GM23338 (cell line): ENCODE measurements around the gene TNS4. TPM values are rescaled to one million over a fixed set of nuclear protein-coding genes. Genes with fewer than 3 reads are reported as not detected.

Experiments used
- ATAC-seq: fragments of 200-7000 bp; cut with Tn5 transposase; 3 replicates; pipeline ENCODE4 v1.9.1; 2020
- DNase-seq: peaks from one replicate; pipeline ENCODE4 v3.0.0-alpha.2; 2015; ENCODE audit warnings: low spot score
- H2AFZ ChIP-seq: fragments of 200-600 bp; sonication (generic); 2 replicates; pipeline ENCODE4 v1.8.0; 2016; ENCODE audit warnings: antibody characterized with exemption, mild to moderate bottlenecking, moderate library complexity
- H3F3A ChIP-seq: fragments of 200-600 bp; sonication (generic); replicated peaks from 2 replicates; pipeline ENCODE4 v1.8.0; 2017; ENCODE audit warnings: antibody characterized with exemption, mixed run types, low read depth
- H3K27ac ChIP-seq: fragments of 200-600 bp; sonication (generic); 2 replicates; pipeline ENCODE4 v1.6.1; 2016; ENCODE audit warnings: low read depth
- H3K27me3 ChIP-seq: fragments of 200-600 bp; sonication (generic); 2 replicates; pipeline ENCODE4 v1.8.0; 2016; ENCODE audit warnings: mild to moderate bottlenecking, mixed run types, moderate library complexity; ENCODE audit not compliant: insufficient read depth
- H3K36me3 ChIP-seq: fragments of 200-600 bp; sonication (generic); 2 replicates; pipeline ENCODE4 v1.8.0; 2016; ENCODE audit warnings: mild to moderate bottlenecking; ENCODE audit not compliant: insufficient read depth
- H3K4me1 ChIP-seq: fragments of 200-600 bp; sonication (generic); 2 replicates; pipeline ENCODE4 v1.8.0; 2016; ENCODE audit warnings: mild to moderate bottlenecking, moderate library complexity; ENCODE audit not compliant: insufficient read depth
- H3K4me2 ChIP-seq: fragments of 200-600 bp; sonication (generic); 2 replicates; pipeline ENCODE4 v1.7.1; 2017; ENCODE audit warnings: mixed run types
- H3K4me3 ChIP-seq: fragments of 200-600 bp; sonication (generic); 2 replicates; pipeline ENCODE4 v1.6.1; 2016; ENCODE audit warnings: mixed run types
- H3K79me2 ChIP-seq: fragments of 200-600 bp; sonication (generic); replicated peaks from 2 replicates; pipeline ENCODE4 v1.8.0; 2017; ENCODE audit warnings: mild to moderate bottlenecking; ENCODE audit not compliant: insufficient read depth
- H3K9me2 ChIP-seq: fragments of 200-600 bp; sonication (generic); 2 replicates; pipeline ENCODE4 v1.8.0; 2017; ENCODE audit not compliant: insufficient read depth
- H4K20me1 ChIP-seq: fragments of 200-600 bp; sonication (generic); replicated peaks from 2 replicates; pipeline ENCODE4 v1.8.0; 2017; ENCODE audit warnings: mild to moderate bottlenecking; ENCODE audit not compliant: insufficient read depth
- H3K27ac Mint-ChIP-seq: 2 replicates; pipeline ENCODE4 v1.8.0; 2020; ENCODE audit warnings: inconsistent platforms, mild to moderate bottlenecking, moderate library complexity, mixed read lengths
- H3K27me3 Mint-ChIP-seq: 3 replicates; pipeline ENCODE4 v1.8.0; 2022; ENCODE audit warnings: low read depth, mild to moderate bottlenecking, moderate library complexity, mixed read lengths, inconsistent platforms; ENCODE audit not compliant: insufficient read depth, poor library complexity
- H3K36me3 Mint-ChIP-seq: 3 replicates; pipeline ENCODE4 v1.8.0; 2021; ENCODE audit warnings: low read depth, mild to moderate bottlenecking, inconsistent platforms, moderate library complexity, mixed read lengths
- H3K4me1 Mint-ChIP-seq: 3 replicates; pipeline ENCODE4 v1.8.0; 2020; ENCODE audit warnings: mild to moderate bottlenecking, inconsistent platforms, mixed read lengths
- H3K4me3 Mint-ChIP-seq: 3 replicates; pipeline ENCODE4 v1.8.0; 2021; ENCODE audit warnings: moderate library complexity, mild to moderate bottlenecking, inconsistent platforms, mixed read lengths
- H3K9me3 Mint-ChIP-seq: 3 replicates; pipeline ENCODE4 v1.8.0; 2020; ENCODE audit warnings: moderate library complexity, mild to moderate bottlenecking, inconsistent platforms, mixed read lengths
- CREB1 ChIP-seq: fragments of 250-450 bp; sonication (Bioruptor Pico); IDR thresholded peaks from 2 replicates; pipeline ENCODE4 v1.5.0; 2020; ENCODE audit warnings: low read depth, mild to moderate bottlenecking, moderate library complexity
- CTCF ChIP-seq, 2 experiments: fragments of 200-600 bp in 1 of 2; sonication (generic) in 1 of 2; conservative IDR thresholded peaks; 2 replicates each; pipeline versions ENCODE4 v1.5.1 to v1.6.1; 2016 to 2017; ENCODE audit warnings: antibody characterized with exemption in 2 of 2, low read depth in 2 of 2, mild to moderate bottlenecking in 2 of 2, moderate library complexity in 1 of 2
- ETS1 ChIP-seq: IDR thresholded peaks from 2 replicates; pipeline ENCODE4 v1.6.1; 2016; ENCODE audit warnings: antibody characterized with exemption
- EZH2 ChIP-seq: fragments of 200-600 bp; sonication (generic); IDR thresholded peaks from one replicate; pipeline ENCODE4 v1.8.0; 2017; ENCODE audit warnings: antibody characterized with exemption, mild to moderate bottlenecking, low read depth; ENCODE audit not compliant: unreplicated experiment
- EZH2phosphoT487 ChIP-seq: fragments of 200-600 bp; sonication (generic); IDR thresholded peaks from one replicate; pipeline ENCODE4 v1.8.1; 2018; ENCODE audit warnings: antibody characterized with exemption; ENCODE audit not compliant: unreplicated experiment
- JUNB ChIP-seq: IDR thresholded peaks from one replicate; pipeline ENCODE4 v1.6.1; 2016; ENCODE audit warnings: antibody characterized with exemption; ENCODE audit not compliant: unreplicated experiment
- NANOG ChIP-seq: IDR thresholded peaks from 2 replicates; pipeline ENCODE4 v1.6.1; 2016; ENCODE audit warnings: antibody characterized with exemption, borderline replicate concordance
- POLR2AphosphoS5 ChIP-seq: IDR thresholded peaks from 2 replicates; pipeline ENCODE4 v1.6.1; 2016; ENCODE audit warnings: antibody characterized with exemption, low read depth
- REST ChIP-seq: IDR thresholded peaks from one replicate; pipeline ENCODE4 v1.6.1; 2018; ENCODE audit warnings: antibody characterized with exemption; ENCODE audit not compliant: unreplicated experiment
- STAT1 ChIP-seq: IDR thresholded peaks from one replicate; pipeline ENCODE4 v1.6.1; 2016; ENCODE audit warnings: antibody characterized with exemption; ENCODE audit not compliant: unreplicated experiment
- ZNF114 ChIP-seq: fragments of 250-450 bp; sonication (Bioruptor Pico); IDR thresholded peaks from 2 replicates; pipeline ENCODE4 v1.5.0; 2020; ENCODE audit warnings: mild to moderate bottlenecking, moderate library complexity
- ZNF331 ChIP-seq: fragments of 250-450 bp; sonication (Bioruptor Pico); IDR thresholded peaks from 2 replicates; pipeline ENCODE4 v1.5.0; 2020; ENCODE audit warnings: low read depth, mild to moderate bottlenecking, moderate library complexity
- ZNF462 ChIP-seq: fragments of 250-450 bp; sonication (Bioruptor Pico); IDR thresholded peaks from 2 replicates; pipeline ENCODE4 v1.5.0; 2020; ENCODE audit warnings: mild to moderate bottlenecking, moderate library complexity
- polyA plus RNA-seq: library from polyadenylated mRNA; unstranded; fragments of >200 nt; fragmentation: Nextera tagmentation; extraction: Ambion mirVana; gene quantifications from 2 replicates; pipeline ENCODE4 v1.2.1, GENCODE V29; 2016
- total RNA-seq: library from RNA; depleted of rRNA; stranded (reverse); fragments of >200 nt; shearing (Covaris generic); gene quantifications from 2 replicates; pipeline ENCODE4 v1.2.3, GENCODE V29; 2014

TNS4 gene
- total and polyA plus RNA-seq, 2 experiments from 2014 or later = 0.31 to 4.9 TPM

DNA sequence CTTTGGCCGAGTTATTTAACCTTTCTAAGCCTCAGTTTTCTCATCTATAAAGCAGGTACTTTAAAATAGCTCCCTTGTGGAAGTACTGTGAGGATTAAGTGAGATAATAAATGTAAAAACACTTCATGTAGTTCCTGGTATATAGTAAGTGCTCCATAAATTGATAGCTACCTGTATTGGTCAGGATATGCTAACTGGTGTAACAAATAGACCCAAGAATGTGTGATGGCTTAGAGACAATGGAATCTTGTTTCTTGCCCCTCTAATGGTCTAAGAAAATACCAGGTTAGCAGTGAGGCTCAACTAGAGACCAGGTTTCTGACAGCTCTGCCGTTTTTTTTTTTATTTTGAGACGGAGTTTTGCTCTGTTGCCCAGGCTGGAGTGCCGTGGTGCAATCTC lies 34.0 kb upstream of the TNS4 start:
- no peaks in the 10 kb centered on the region for H3K9me2 ChIP-seq
- no peaks in the 10 kb centered on the region for H3K27me3 ChIP-seq
- ATAC-seq (no peak), DNase-seq (no peak)
- no peaks in the 10 kb centered on the region for H3K79me2 ChIP-seq
- Mint-ChIP-seq H3K4me1 (peaks cover 22% of the 10 kb centered on the region), H3K27me3 (peaks cover 23% of the 10 kb centered on the region), H3K27ac (no peak overlapping the region), H3K36me3 (no peaks in the 10 kb centered on the region), H3K9me3 (no peaks in the 10 kb centered on the region; the same call in 1 of the 3 replicates), H3K4me3 (no peak overlapping the region)
- no peak overlapping the region for H3K4me3 ChIP-seq
- H3K27ac ChIP-seq = no peak overlapping the region
- no peaks in the 10 kb centered on the region for H3K36me3 ChIP-seq
- no peak for TF ChIP-seq STAT1
- TF ChIP-seq JUNB = no peak
- no peak for TF ChIP-seq REST
- no peak for TF ChIP-seq NANOG
- no peak for TF ChIP-seq ZNF331 (CRISPR knock-in tag)
- no peak for TF ChIP-seq ZNF462 (CRISPR knock-in tag)
- no peak for TF ChIP-seq CTCF (conservative IDR thresholded peaks at IDR 0.05; ENCODE audit: low read depth in 2 of 2)
- TF ChIP-seq ETS1 = no peak
- TF ChIP-seq POLR2AphosphoS5 = no peak
- no peak for TF ChIP-seq EZH2
- TF ChIP-seq CREB1 = no peak
- TF ChIP-seq ZNF114 (CRISPR knock-in tag) = no peak
- TF ChIP-seq EZH2phosphoT487 = no peak
- no peak overlapping the region for H3K4me2 ChIP-seq
- no peaks in the 10 kb centered on the region for H4K20me1 ChIP-seq
- H2AFZ ChIP-seq = no peak overlapping the region
- H3F3A ChIP-seq = no peaks in the 10 kb centered on the region
- H3K4me1 ChIP-seq = peaks cover 4% of the 10 kb centered on the region; the same call in 1 of the 2 replicates
